Common myeloid progenitor, CD34-positive (primary cell): Measurements from ENCODE around the gene SERPINI1.

Experiments used
- CTCF ChIA-PET: fragments of 350-600 bp; sonication (Branson Sonifier 250); formaldehyde crosslinking; loops from one replicate; lab custom pipeline; 2021; ENCODE audit warnings: antibody characterized with exemption; lab: Charles Lee
- POLR2A ChIA-PET: fragments of 350-600 bp; sonication (Branson Sonifier 250); formaldehyde crosslinking; loops from one replicate; lab custom pipeline; 2021; ENCODE audit warnings: antibody characterized with exemption; lab: Charles Lee
- DNase-seq, 3 donors: peaks; one replicate each; pipeline versions ENCODE4 v3.0.0 to v3.0.0-alpha.2; 2013
- H3K27ac ChIP-seq, 2 experiments: 1 replicate in 1 of 2; 2 replicates in 1 of 2; pipeline ENCODE4 v1.7.0; 2013; ENCODE audit warnings: inconsistent platforms in 2 of 2, low read length in 2 of 2, mild to moderate bottlenecking in 2 of 2, low read depth in 1 of 2, moderate library complexity in 1 of 2; ENCODE audit not compliant: severe bottlenecking in 2 of 2, insufficient read depth in 1 of 2, poor library complexity in 1 of 2
- H3K27me3 ChIP-seq, 5 experiments: replicated peaks in 2 of 5; 1 replicate in 3 of 5; 2 replicates in 2 of 5; pipeline versions ENCODE4 v1.6.1 to v1.7.0; 2013; ENCODE audit warnings: low read length in 4 of 5, mild to moderate bottlenecking in 2 of 5, moderate library complexity in 2 of 5, inconsistent platforms in 1 of 5; ENCODE audit not compliant: insufficient read depth in 5 of 5, control insufficient read depth in 4 of 5
- H3K36me3 ChIP-seq, 4 experiments: 1 replicate in 2 of 4; 2 replicates in 2 of 4; pipeline versions ENCODE4 v1.6.1 to v1.7.0; 2013; ENCODE audit warnings: low read length in 3 of 4, control low read depth in 1 of 4, mild to moderate bottlenecking in 1 of 4; ENCODE audit not compliant: control insufficient read depth in 4 of 4, insufficient read depth in 4 of 4
- H3K4me1 ChIP-seq, 4 experiments: 1 replicate in 3 of 4; 2 replicates in 1 of 4; pipeline versions ENCODE4 v1.6.1 to v1.7.1; 2013; ENCODE audit warnings: low read length in 3 of 4, mild to moderate bottlenecking in 3 of 4, control low read depth in 1 of 4, inconsistent platforms in 1 of 4, moderate library complexity in 1 of 4; ENCODE audit not compliant: control insufficient read depth in 4 of 4, insufficient read depth in 4 of 4; ENCODE audit errors: control extremely low read depth in 1 of 4
- H3K4me3 ChIP-seq, 7 experiments: 1 replicate in 4 of 7; 2 replicates in 3 of 7; pipeline versions ENCODE4 v1.5.1 to v1.7.0; 2013; ENCODE audit warnings: mild to moderate bottlenecking in 7 of 7, low read length in 6 of 7, moderate library complexity in 6 of 7, inconsistent platforms in 2 of 7, low read depth in 2 of 7, control low read depth in 1 of 7; ENCODE audit not compliant: insufficient read depth in 4 of 7, control insufficient read depth in 1 of 7; ENCODE audit errors: extremely low read depth in 1 of 7
- H3K9me3 ChIP-seq, 5 experiments: 1 replicate in 4 of 5; 2 replicates in 1 of 5; pipeline versions ENCODE4 v1.6.1 to v1.7.1; 2013; ENCODE audit warnings: low read length in 4 of 5, mild to moderate bottlenecking in 2 of 5, inconsistent platforms in 1 of 5, low read depth in 1 of 5, moderate library complexity in 1 of 5; ENCODE audit not compliant: control insufficient read depth in 4 of 5, insufficient read depth in 2 of 5; ENCODE audit errors: control extremely low read depth in 1 of 5
- WGBS: methylation state at CpG from one replicate; pipeline ENCODE4 v1.1.5; 2013; ENCODE audit not compliant: insufficient coverage; 5-methylcytosine and 5-hydroxymethylcytosine counted together

Gene SERPINI1

DNA sequence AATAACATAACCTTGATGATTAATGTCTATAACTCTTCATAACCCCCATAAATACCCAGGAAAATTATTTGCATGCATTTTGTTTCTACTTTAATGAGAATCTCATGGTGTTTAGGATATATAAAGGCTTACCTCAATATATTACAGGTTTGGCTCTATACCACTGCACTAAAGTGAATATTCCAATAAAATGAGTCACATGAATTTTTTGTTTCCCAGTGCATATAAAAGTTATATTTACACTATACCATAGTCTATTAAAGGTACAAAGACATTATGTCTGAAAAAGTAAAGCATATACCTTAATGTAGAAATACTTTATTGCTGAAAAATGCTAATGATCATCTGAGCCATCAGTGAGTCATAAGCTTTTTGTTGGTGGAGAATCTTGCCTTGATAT, 74.7 kb downstream of the SERPINI1 start:
- ChIA-PET POLR2A (no interaction called here), CTCF (no interaction called here)
- H3K27me3 ChIP-seq, result no peaks in the 10 kb centered on the region
- H3K36me3 ChIP-seq, result no peaks in the 10 kb centered on the region
- no peaks in the 10 kb centered on the region for H3K4me1 ChIP-seq
- no peaks in the 10 kb centered on the region for H3K9me3 ChIP-seq
- H3K4me3 ChIP-seq, result no peak overlapping the region
- no peak overlapping the region for H3K27ac ChIP-seq
- no peak for DNase-seq

DNA sequence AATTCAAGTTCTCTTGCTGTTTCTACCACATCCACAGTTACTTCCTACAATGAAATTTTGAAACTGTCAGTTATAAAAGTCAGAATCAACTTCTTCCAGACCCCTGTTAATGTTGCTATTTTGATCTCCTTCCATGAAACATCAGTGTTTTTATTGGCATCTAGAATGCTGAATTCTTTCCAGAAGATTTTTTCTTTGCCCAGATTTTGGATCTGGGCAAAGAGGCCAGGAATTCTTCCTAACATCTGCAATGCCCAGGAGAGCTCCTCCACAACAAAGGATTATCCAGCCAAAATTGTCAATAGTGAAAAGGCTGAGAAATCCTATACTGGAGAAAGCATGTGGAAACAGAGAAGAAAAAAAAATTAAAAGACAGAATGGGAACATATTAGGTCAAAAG, 75.5 kb downstream of the SERPINI1 start:
- Histone ChIP-seq H3K4me1 (no peaks in the 10 kb centered on the region), H3K27ac (no peak overlapping the region), H3K27me3 (no peaks in the 10 kb centered on the region), H3K36me3 (no peaks in the 10 kb centered on the region), H3K9me3 (no peaks in the 10 kb centered on the region), H3K4me3 (no peak overlapping the region)
- ChIA-PET POLR2A (no interaction called here), CTCF (no interaction called here)
- no peak for DNase-seq

DNA sequence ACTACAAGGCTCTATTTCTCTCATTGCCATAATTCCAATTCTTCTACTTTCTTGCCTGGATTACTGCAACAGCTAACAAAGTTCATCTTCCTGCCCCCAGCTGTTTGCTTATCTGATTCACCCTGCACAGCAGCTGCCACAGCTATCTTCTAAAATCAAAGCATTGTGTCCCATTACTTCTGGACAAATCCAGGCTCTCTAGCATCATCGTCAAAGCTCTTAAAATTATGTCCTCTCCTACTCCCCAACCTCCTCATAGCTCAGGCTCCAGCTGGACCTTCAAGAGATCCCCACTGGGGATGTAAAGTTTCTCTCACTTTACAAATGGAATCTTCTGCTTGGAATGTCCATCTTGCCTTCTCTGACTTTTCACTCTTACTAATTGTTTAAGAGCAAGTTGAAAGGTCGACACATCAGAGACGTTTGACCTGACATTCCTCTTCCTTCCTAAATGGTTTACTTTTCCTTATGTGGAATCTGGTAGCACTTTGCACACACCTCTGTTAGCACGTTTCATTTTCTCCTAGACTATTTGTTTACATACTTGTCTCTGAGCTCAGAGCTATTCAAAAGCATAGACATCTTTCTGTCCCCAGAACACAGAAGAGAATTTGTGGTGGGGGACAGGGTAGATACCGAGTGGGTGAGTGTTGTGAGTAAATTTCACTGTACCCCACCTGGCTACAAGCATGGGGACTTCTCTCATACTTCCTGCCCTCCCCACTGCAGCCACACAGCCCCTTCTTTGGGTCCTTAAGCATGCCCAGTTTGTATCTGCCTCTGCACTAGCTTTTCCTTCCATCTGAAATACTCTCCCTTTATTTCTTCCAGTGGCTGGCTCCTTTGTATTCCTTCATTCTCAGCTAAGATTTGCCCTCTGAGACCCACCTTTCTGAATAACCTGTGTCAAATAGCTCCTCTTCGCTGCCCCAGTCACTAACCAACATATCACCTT, 77.9 kb downstream of the SERPINI1 start:
- Histone ChIP-seq H3K27me3 (no peaks in the 10 kb centered on the region), H3K9me3 (no peaks in the 10 kb centered on the region), H3K27ac (no peak overlapping the region), H3K4me3 (no peak overlapping the region), H3K4me1 (no peaks in the 10 kb centered on the region), H3K36me3 (no peaks in the 10 kb centered on the region)
- WGBS, result 90% methylated on average over 5 of the region's 6 CpGs
- DNase-seq, result no peak
- CTCF ChIA-PET, result interaction anchor here (0.6 to 1.4 kb wide), 2 partner anchors 17 to 71 kb away, joined by 3 read pairs; no protein-coding TSS in a partner anchor
- POLR2A ChIA-PET, result no interaction called here

DNA sequence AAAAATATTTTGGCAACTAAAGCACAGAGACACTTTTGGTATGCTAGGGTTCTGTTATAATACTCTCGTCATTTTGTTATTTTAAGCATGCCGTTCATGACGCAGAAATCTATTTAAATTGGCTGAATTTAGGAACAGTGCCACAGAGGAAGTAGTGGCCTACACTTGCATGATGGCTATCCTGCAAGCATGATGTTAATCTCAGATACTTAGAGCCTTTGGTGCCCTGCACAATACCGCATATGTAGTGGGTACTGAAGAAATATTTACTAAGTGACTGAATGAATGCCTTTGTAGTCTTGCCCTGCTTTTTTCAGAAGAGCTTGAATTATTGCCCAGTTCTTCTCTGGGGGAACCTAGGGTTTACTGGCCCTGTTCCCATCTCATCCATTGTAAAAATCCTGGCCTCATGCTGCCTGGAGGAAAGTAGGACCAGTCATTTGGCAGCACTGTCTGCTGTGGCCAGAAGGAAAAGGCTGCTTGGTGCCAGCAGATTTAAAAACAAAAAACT, 79.0 kb downstream of the SERPINI1 start:
- ChIA-PET CTCF (interaction anchor here (1.4 kb wide), 1 partner anchor 72 kb away, joined by 3 read pairs; no protein-coding TSS in a partner anchor), POLR2A (no interaction called here)
- Histone ChIP-seq H3K36me3 (no peaks in the 10 kb centered on the region), H3K9me3 (no peaks in the 10 kb centered on the region), H3K27ac (no peak overlapping the region), H3K27me3 (no peaks in the 10 kb centered on the region), H3K4me1 (no peaks in the 10 kb centered on the region), H3K4me3 (no peak overlapping the region)
- peak in 1 of 3 donors; percentile 22 for DNase-seq
- 77% methylated on average over 3 of the region's 4 CpGs for WGBS

DNA sequence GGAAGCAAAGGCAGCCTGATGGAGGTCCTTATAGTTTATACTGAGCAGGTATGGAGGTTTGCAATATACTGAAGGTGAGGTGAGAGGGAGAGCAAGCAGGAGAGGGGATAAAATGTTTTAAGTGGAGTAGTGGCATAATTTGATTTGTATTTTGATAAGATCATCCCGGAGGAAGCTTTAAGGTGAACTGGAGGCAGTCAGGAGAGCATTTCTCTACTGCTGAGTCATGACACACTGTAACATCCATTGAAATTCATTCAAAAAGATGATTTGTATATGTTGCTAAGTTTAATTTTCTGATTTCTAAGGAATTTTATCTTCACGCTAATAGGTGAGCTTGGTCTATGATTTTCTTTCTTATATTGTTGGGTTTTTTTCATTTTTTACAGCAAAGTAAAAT, 81.4 kb downstream of the SERPINI1 start:
- peaks cover 0 to 2% (median 0%) of the 10 kb centered on the region in 4 experiments for H3K36me3 ChIP-seq
- ChIA-PET POLR2A (no interaction called here), CTCF (interaction anchor here (1.2 to 1.3 kb wide), 2 partner anchors 9 to 19 kb away, joined by 3 to 4 read pairs; no protein-coding TSS in a partner anchor)
- H3K27ac ChIP-seq, result no peak overlapping the region
- no peaks in the 10 kb centered on the region for H3K27me3 ChIP-seq
- no peak overlapping the region for H3K4me3 ChIP-seq
- peaks cover 0 to 3% (median 2%) of the 10 kb centered on the region in 5 experiments for H3K9me3 ChIP-seq
- no peak for DNase-seq
- no peaks in the 10 kb centered on the region for H3K4me1 ChIP-seq
- WGBS, result 86% methylated on average over 1 of the region's 2 CpGs

DNA sequence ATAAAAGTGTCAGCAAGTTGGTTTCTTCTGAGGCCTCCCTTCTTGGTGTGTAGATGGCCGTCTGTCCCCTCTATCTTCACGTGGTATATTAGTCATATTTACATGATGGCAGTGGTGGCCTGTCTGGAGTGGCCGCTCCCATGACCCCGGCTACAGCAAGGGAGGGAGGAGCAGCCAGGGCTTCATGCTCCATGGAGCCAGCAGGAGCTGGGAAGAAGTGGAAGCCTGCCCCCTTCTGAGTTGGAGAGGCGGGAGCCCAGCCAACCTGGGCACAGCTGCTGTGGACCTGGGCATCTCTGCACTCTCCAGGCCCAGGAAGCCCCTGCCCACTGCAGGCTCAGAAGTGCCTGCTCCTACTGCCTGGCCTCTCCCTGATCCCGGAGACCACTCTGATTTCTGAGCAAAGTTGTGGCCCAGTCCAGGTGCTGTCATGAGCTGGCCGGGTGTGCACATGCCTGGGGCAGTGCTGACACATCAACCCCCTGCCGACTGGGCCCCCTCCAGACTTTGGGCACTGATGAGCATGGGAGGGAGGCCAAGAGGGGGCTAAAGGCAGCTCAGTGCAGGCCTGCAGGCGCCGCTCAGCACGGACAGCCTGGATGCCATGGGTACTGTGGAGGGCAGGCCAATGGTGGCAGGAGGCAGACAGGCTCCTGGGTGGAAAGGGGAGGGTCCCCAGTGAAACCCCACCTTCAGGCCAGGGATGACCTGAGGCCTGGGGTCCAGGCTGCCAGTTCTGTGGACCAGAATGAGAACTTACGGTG, 84.8 kb downstream of the SERPINI1 start:
- Histone ChIP-seq H3K9me3 (peaks cover 0 to 3% (median 2%) of the 10 kb centered on the region in 5 experiments), H3K36me3 (peaks cover 0 to 2% (median 0%) of the 10 kb centered on the region in 4 experiments), H3K27ac (no peak overlapping the region), H3K27me3 (no peaks in the 10 kb centered on the region), H3K4me1 (no peaks in the 10 kb centered on the region), H3K4me3 (no peak overlapping the region)
- POLR2A ChIA-PET, result interaction anchor here (0.6 kb wide), 1 partner anchor 33 kb away, joined by 3 read pairs; no protein-coding TSS in a partner anchor
- no peak for DNase-seq
- WGBS, result 99% methylated on average over 10 of the region's 12 CpGs
- CTCF ChIA-PET, result interaction anchor here (0.6 kb wide), 1 partner anchor 10 kb away, joined by 3 read pairs; no protein-coding TSS in a partner anchor
